HG03175 (cell line): ENCODE measurements around the gene HDHD3.
"Not testable (repeated sequence)": the region's sequence is repeated elsewhere in the genome, so short reads cannot be mapped to it uniquely, and the experiment has no call there.

Source experiments
- ATAC-seq: cut with Tn5 transposase; IDR thresholded peaks from one replicate; pipeline ENCODE4 v1.9.1; 2021; ENCODE audit warnings: mild to moderate bottlenecking, moderate library complexity; ENCODE audit not compliant: unreplicated experiment

Gene HDHD3

DNA sequence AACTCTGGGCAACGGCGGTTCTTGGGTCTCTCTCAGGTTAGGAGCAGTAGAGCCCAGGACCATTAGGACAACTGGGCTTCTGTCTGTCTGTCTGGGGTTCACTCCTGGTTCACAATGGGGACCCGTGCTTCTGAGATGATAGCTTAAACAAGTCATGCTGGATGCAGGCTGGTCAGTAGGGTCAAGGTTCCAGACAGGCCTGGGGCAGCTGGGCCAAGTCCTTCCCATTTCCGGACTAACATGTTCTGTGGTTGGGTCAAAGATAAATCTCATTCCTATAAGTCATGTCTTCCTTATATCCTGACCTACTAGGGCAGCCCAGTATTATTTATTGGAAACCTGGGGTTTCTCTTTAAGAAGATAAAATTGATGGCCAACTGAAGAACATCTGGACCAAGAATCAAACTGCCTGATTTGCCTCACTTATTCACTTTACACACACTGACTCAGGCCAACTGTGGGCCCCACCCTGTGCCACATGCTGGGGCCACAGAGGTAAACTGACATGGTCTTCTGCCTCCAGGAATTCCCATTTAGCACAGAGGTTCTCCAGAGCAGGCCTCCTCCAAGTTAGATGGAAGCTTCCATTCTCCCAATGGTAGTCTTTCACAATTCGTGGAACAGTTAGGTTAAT lies 8.3 kb downstream of the HDHD3 start:
- ATAC-seq, result no peak

DNA sequence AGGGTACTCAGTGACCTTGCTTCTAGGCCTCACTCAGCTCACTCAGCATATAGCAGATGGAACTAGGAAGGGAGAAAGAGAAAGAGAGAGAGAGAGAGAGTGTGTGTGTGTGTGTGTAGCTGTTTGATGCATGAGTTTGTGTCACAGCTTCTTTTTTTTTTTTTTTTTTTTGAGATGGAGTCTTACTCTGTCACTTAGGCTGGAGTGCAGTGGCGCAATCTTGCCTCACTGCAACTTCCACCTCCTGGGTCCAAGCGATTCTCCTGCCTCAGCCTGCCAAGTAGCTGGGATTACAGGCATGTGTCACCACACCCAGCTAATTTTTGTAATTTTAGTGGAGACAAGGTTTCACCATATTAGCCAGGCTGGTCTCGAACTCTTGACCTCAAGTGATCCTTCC lies 11.1 kb downstream of the HDHD3 start:
- ATAC-seq, result not testable (repeated sequence)

DNA sequence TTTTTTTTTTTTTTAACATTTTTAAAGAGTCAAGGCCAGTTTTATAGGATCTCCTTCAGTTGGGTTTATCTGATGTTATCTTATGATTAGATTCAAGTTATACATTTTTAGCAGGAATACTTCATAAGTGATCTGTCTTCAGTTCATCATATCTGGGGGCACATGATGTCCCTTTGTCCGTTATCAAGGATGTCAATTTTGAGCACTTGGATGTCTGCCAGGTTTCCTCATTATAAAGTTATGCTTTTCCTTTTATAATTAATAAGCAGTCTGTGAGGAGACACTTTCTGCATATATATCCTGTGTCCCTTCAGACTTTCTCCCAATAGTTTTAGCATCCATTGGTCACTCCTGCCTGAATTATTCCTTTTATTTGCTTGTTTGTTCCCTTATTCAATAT lies 11.8 kb downstream of the HDHD3 start:
- ATAC-seq, result no peak

DNA sequence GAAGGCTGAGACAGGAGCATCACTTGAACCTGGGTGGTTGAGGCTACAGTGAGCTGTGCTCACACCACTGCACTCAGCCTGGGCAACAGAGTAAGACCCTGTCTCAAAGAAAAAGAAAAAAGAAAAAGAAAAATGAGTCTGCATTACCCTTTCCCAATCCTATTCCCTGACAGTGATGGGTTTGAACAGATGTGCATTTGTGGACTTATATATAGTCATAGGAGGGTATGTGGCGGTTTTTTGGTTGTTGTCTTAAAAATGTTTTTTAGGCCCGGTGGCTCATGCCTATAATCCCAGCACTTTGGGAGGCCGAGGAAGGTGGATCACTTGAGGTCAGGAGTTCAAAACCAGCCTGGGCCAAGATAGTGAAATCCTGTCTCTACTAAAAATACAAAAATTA lies 13.4 kb downstream of the HDHD3 start:
- ATAC-seq, result no peak

DNA sequence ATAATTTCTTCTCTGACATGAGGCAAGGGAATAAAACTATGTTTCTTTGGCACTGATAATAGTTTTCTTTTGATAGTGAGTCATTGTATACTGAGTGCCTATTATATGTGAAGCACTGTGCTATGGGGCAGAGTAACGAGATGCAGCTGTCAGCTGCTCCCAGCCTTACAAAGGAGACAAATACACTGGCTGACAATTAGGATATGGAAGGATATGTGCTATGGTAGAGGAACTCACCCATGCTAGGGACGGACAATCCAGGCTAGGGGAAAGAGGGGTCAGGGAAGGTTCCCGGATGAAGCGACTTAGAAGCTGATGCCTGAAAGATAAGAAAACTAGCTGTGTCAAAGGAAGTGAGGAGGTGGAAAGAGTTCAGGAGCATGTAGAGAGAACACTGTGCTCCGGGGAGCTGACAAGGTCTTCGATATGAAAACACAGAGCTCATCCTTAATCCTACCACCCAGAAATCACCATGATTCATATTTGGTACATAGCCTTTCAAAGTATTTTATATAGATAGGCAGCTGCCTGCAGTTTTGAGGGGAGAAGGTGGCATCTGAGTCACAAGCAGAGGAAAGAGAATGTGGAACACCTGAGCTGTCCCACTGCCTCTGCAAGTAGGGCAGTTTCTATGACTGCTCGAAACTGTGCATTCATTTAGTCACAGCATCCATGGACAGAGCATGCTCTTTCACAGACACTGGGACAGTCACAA lies 15.3 kb downstream of the HDHD3 start:
- ATAC-seq, result no peak

DNA sequence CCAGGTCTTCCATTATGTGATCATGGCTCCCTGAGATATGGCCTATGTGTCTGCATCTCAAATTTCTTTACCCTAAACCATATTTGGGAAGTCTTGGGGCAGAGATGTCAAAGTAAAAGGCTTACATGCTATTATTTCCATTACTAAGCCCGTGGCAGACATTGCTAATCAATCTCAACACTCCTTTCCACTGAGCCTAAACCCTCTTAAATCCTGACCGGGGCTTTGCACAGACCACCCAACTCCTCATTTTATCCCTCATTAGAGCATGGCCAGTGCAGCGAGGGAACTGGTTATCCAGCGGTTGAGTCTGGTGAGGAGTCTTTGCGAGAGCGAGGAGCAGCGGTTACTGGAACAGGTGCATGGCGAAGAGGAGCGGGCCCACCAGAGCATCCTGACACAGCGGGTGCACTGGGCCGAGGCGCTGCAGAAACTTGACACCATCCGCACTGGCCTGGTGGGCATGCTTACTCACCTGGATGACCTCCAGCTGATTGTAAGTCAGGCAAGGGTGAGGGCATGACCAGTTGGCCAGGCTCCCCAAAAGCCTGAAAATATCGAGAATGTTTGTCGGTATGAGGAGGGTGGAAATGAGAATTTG lies 16.4 kb downstream of the HDHD3 start:
- ATAC-seq, result no peak

DNA sequence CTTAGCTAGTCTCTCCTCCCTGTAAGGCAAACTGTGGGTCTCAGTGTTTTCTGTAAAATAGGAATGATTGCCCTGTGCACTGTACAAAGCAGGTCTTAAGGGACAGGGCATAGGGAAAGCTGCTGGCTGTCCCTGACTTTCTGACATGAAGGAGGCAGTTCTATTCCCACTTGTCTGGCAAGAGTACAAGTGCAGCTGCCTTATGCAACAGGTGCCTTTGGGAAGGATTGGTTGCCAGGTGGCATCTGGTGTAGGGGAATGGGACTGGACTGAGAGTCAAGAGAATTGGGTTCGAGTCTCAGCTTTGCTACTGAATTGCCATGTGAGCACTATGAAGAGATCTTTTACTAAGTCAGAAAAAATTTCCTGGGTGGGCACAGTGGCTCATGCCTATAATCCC lies 17.4 kb downstream of the HDHD3 start:
- ATAC-seq, result no peak

DNA sequence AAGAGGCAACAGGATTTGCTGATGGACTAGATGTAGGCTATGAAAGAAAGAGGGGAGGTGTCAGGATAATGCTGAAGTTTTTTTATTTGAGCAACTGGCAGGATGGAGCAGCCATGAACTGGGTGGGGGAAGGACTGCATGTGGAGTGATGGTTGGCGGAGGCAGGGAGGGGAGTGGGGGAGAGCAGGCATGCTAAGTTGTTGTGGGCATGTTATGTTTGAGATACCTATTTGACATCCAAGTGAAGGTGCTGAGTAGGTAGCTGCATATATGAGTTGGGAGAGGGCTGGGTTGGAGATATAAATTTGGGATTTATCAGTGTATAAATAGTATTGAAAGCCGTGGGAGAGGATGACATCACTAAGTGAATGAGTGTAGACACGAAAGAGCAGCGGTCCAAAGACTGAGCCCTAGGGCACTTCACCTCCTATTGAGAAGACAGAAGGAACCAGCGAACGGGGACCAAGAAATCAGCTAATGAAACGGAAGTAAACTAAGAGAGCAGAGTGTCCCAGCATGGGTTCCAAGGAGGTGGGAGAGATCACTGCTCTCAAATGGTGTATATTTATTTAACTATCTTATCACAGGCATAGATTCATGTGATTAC lies 20.0 kb downstream of the HDHD3 start:
- ATAC-seq, result no peak

DNA sequence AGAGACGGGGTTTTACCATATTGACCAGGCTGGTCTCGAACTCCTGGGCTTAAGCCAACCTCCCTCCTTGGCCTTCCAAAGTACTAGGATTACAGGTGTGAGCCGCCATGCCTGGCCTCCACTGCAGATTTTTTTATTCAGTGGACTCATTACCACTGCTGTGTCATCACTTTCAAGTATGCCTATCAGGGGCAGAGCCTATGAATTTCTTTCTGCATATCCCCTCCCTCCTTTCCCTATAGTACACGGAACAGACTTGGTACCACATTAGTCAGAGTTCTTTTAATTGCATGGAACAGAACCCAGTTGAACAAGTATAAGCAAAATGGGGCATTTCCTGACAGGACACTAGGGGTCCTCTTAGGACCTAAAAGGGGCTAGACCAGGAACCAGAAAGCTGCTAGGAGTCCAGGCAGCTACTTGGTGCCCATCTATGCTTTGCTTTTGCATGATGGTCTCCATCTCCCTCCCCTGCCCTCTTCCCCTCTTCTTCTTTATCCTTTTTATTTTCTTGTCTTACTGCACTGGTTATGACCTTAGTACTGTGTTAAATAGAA lies 21.7 kb downstream of the HDHD3 start:
- no peak for ATAC-seq

DNA sequence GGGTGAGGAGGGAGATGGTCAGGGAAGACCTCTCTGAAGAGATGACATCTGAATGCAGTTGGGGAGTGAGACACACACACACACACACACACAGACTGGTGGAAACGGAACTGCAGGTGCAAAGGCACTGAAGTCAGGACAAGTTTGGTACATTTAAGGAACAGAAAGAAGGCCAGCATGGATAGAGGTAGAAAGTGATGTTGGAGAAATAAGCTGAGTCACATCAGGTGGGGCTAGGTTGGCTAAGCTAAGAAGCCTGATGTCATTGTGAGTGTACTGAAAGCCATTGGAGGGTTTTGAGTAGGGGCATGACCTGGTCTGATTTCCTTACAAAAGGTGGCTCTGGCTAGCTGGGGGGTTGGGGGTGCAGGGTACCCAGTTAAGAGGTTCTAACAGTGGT lies 24.4 kb downstream of the HDHD3 start:
- no peak for ATAC-seq

DNA sequence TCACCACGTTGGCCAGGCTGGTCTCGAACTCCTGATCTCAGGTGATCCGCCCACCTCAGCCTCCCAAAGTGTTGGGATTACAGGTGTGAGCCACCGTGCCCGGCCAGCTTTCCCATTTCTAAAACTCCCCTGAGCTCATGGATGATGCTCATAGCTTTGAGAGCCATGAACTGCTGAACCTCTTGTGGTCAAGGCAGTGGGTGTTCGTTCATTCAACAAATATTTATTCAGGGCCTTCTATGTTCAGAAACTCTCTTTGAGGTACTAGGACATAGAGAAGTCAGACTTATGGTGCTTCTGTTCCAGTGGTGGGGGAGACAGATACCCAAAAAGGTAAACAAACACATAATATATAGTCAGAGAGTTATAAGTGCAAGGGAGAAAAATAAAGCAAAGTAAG lies 24.8 kb downstream of the HDHD3 start:
- ATAC-seq, result no peak

DNA sequence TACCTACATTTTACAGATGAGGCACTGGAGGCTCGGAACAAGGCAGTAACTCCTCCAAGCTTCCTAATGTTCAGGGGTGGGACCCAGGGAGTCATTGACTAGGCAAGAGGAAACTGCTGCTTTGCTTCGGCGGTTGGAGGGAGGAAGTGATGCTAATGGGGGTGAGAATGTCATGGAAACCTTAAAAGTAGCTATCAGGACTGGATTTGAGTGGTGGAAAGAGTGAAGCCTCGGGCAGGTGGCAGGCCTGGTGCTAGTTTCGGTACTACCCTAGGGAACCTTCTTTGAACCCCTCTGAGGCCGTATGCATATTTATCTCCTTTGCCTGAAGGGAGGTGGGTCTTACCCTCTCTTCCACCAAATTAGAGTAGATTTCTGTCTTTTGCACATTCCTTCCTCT lies 25.8 kb downstream of the HDHD3 start:
- ATAC-seq, result peak; percentile 56

DNA sequence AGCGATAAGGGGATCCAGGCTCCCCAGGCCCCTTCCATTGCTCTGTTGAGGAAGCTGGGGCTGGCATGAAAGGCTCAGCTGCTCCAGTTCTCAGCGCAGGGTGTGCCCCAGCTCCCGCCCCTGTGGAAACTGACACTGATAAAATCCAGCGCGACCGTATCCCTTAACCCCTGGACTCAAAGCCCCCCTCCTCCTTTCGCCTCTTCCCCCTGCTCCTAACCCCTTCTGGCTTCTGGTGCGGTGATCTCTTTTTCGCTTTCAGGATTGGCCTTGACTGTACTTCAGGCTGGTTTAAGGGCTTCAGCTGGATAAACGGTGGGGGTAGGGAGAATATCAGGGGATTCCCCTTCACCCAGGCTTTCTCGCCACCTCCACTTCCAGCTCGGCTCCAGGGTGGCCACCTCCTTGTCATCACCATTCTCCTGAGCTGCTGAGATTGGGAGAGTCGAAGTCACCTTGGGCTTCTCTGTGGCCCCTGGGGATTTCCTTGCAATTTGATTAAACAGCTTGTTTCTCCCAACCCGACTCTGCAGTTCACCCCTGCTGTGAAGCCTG lies 26.6 kb downstream of the HDHD3 start:
- ATAC-seq, result no peak

DNA sequence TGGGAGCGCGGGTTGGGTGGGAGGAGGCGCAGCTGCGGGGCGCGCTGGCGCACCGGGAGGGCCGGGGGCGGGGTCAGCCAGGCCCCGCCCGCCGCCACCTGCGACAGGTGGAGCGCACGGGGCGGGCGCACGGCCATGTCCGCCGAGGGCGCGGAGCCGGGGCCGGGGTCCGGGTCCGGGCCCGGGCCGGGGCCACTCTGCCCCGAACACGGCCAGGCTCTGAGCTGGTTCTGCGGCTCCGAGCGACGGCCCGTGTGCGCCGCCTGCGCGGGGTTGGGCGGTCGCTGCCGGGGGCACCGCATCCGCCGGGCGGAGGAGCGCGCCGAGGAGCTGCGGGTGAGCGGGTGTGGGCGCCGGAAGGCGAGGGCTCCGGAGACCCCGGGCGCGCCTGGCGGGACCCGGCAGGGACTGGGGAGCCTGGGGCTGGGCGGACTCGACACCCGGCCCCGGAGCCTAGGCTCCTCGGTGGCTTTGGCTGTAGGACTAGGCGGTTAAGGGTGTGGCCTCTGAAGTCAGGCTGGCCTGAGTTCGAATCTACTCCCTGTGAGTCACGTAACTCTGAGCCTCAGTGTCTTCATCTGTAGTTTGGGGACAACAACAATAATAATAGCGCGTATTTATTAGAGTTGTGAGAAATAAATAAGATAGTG lies 27.2 kb downstream of the HDHD3 start, which contains the start of gene BSPRY:
Gene BSPRY (plus strand): TSS at position 97 of the 650 bp plus-strand sequence. CDS start 39 bp downstream, at position 136.
- peak; percentile 39 for ATAC-seq

DNA sequence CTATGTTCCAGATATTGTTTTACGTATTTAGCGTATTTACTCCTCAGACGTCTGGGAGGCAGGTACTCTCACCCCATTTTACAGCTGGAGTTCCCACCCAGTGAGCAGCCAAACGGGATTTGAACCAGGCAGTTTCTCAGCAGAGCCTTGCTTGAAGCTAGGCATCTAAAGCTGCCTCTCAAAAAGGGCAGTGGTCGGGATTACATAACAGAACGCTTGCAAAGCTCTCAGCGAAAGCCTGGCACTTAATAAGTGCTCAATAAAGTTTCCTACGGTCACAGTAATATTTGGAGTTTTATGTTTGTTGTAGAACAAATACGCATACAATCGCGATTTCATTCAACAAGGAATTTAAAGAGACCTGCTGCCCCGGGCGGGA lies 27.7 kb downstream of the HDHD3 start:
- no peak for ATAC-seq

DNA sequence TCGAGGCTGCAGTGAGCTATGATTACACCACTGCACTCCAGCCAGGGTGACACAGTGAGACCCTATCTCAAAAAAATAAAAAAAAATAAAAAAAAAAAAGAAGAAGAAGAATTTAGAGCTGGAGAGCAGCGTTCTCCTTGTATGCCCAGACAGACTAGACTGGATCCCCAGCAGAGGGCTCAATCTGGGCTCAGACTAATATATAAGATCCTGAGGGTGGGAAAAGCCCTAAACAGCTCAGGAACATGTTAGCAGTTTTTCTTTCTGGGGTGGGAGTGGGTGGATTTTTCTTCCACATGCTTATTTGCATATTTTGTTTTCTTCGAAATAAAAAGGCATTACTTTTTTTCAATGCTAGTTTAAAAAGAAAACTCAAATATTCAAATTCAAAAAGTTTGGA lies 28.3 kb downstream of the HDHD3 start:
- ATAC-seq, result no peak

DNA sequence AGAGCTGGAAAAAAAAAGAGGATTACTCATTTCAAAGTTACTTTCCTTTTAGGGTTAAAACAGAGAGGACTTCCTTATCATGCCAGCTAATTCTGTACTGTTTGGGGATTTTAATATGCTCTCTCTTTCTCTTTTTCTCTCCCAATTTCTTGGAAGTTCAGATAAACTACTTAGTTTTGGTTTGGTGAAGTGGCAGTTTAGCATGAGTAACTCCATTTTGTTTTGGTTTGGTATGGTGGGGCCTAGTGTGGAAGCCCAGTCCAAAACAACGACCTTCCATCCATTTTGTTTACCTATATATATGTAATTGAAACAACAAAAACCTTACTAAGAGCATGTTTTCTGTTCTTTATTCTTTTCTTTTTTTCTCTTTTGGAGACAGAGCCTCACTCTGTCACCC lies 31.1 kb downstream of the HDHD3 start:
- ATAC-seq, result no peak

DNA sequence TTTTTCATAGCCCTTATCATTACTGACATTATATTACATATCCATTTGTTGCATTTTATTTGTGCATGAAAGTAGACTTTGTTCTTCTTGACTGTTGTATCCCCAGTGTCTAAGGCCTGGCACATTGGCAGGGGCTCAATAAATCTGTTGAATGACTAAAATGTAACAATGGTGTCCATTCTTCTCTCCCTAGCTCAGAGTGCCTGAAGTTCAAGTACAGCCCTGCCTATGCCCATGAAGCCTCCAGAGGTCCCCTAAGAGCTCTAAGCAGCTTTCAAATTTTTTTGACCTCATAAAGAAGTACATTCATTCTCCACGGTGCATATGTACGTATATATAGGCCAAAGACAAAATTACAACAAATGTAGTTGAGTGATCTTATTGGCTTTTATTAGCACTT lies 31.6 kb downstream of the HDHD3 start:
- no peak for ATAC-seq

DNA sequence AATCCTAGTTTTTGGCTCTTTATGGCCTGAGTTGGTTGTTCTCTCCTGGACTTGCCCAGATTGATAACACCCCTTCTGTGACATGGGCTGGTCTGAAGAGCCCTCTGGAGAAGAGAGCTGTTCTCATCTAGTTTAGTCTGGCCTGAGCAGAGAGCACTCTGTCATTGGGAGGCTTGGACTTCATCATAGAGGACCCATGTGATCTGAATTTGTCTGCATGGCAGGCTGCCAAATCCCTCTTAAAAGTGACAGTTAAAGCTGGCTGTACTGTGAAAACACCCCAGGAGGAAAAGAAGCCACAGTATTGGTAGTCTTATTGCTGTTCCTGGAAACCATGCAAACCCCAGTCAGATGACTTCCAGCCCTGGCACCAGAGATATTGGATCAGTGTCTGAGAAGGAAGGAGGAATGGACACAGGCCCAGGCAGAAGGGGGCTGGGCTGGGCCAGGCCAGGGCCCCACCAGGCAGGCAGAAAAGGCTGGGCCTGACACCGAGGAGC lies 33.0 kb downstream of the HDHD3 start:
- no peak for ATAC-seq

DNA sequence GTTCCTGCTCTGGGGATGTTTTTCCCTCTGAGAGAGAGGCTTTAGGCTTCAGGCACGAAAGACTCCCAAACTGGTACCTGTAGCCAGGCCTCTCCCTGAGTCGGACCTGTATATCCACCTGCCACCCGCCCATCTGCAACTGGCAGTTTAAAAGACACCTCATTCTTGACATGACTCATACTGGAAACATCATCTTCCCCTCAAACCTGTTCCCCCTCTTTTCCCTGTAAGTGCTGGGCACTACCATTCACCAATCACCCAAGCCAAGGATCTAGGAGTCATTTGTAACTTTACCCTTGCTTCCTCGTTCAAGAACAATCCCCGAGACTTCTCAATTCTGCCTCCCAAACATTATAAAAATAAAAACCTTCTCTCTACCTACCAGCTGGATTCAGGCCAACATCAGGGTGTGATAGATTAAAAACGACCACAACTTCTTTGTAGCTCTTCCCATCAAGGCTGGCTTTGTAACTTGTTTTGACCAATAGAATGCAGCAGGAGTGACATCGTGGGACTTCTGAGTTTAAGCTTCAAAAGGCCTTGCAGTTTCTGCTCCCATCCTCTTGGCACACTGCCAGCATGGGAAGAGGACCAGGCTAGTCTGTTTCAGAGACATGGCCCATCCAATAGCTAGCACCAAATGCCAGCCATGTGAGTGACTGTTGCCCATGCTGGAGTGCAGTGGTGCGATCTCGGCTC lies 34.9 kb downstream of the HDHD3 start:
- no peak for ATAC-seq
